Measurements from ENCODE around the gene SLC24A4. TPM values are rescaled to one million over a fixed set of nuclear protein-coding genes. Genes with fewer than 3 reads are reported as not detected.

Gene SLC24A4
- total and polyA plus RNA-seq, 12 donors: 0.08 to 0.74 (median 0.24) TPM

- 68 to 70% methylated on average over 9 of the region's 9 CpGs for WGBS, 2 donors
- Histone ChIP-seq H3K36me3 (no peaks in the 10 kb centered on the region), H3K4me3 (no peak overlapping the region), H3K9me3 (peaks cover 0 to 3% (median 0%) of the 10 kb centered on the region in 11 donors), H3K4me1 (peaks cover 0 to 18% (median 0%) of the 10 kb centered on the region in 9 donors), H3K27me3 (peaks cover 0 to 11% (median 4%) of the 10 kb centered on the region in 7 donors), H3K27ac (peak overlapping the region in 2 of 10 donors; percentile 16 to 79)
- TF ChIP-seq, protein P1, sequence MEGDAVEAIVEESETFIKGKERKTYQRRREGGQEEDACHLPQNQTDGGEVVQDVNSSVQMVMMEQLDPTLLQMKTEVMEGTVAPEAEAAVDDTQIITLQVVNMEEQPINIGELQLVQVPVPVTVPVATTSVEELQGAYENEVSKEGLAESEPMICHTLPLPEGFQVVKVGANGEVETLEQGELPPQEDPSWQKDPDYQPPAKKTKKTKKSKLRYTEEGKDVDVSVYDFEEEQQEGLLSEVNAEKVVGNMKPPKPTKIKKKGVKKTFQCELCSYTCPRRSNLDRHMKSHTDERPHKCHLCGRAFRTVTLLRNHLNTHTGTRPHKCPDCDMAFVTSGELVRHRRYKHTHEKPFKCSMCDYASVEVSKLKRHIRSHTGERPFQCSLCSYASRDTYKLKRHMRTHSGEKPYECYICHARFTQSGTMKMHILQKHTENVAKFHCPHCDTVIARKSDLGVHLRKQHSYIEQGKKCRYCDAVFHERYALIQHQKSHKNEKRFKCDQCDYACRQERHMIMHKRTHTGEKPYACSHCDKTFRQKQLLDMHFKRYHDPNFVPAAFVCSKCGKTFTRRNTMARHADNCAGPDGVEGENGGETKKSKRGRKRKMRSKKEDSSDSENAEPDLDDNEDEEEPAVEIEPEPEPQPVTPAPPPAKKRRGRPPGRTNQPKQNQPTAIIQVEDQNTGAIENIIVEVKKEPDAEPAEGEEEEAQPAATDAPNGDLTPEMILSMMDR (IDR thresholded peaks at IDR 0.05): no peak
- intact Hi-C loops (cut with DNase I): no loop called here
- DNase-seq (no peak), ATAC-seq (peak in 2 of 8 donors; percentile 21 to 39)
Observed at GRCh38 chr14:92386637-92387036, 63.7 kb downstream of the SLC24A4 start.

- intact Hi-C loops (cut with DNase I): no loop called here
- H3K27ac ChIP-seq: peak overlapping the region in 1 of 10 donors; percentile 52
- peaks cover 0 to 3% (median 0%) of the 10 kb centered on the region in 11 donors for H3K9me3 ChIP-seq
- peaks cover 0 to 11% (median 4%) of the 10 kb centered on the region in 7 donors for H3K27me3 ChIP-seq
- H3K4me3 ChIP-seq: no peak overlapping the region
- no peak for ATAC-seq
- peaks cover 0 to 18% (median 0%) of the 10 kb centered on the region in 9 donors for H3K4me1 ChIP-seq
- H3K36me3 ChIP-seq: no peaks in the 10 kb centered on the region
- no peak for DNase-seq
- WGBS, 2 donors: 96 to 100% methylated on average over 1 of the region's 1 CpG
- TF ChIP-seq, protein P1 (IDR thresholded peaks at IDR 0.05): no peak
Observed at GRCh38 chr14:92387578-92387977, 64.6 kb downstream of the SLC24A4 start.

- peaks cover 0 to 3% (median 0%) of the 10 kb centered on the region in 11 donors for H3K9me3 ChIP-seq
- H3K4me1 ChIP-seq: peaks cover 0 to 18% (median 0%) of the 10 kb centered on the region in 9 donors
- H3K27me3 ChIP-seq: peaks cover 0 to 5% (median 1%) of the 10 kb centered on the region in 7 donors
- TF ChIP-seq, protein P1 (IDR thresholded peaks at IDR 0.05): no peak
- WGBS, 2 donors: 56 to 60% methylated on average over 12 of the region's 12 CpGs
- H3K36me3 ChIP-seq: no peaks in the 10 kb centered on the region
- DNase-seq (no peak), ATAC-seq (no peak)
- intact Hi-C loops (cut with DNase I): no loop called here
- H3K27ac ChIP-seq: peak overlapping the region in 1 of 10 donors; percentile 40
- no peak overlapping the region for H3K4me3 ChIP-seq
Observed at GRCh38 chr14:92389598-92390158, 66.7 kb downstream of the SLC24A4 start.

DNA sequence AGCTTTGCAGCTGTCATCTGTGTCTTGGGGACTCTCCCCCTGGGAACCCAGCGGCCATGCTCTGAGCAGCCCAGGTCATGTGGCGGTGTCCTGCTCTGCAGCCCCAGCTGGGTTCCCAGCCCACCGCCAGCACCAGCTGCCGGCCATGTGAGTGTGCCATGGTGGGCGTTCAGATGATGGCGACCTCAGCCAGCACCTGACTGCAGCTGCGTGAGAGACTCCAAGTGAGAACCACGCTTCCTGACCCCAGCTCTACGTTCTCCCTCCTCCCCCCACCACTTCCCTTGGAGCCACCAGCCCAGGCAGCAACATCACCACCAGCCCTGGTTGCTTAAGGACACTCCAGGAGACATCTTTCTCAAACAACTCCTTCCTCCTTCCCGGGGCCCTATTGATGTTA, 68.8 kb downstream of the SLC24A4 start:
- Histone ChIP-seq H3K36me3 (no peaks in the 10 kb centered on the region), H3K27me3 (peaks cover 0 to 4% (median 0%) of the 10 kb centered on the region in 7 donors), H3K9me3 (peaks cover 0 to 3% (median 0%) of the 10 kb centered on the region in 11 donors), H3K4me3 (no peak overlapping the region), H3K27ac (peak overlapping the region in 1 of 10 donors; percentile 47), H3K4me1 (peaks cover 0 to 6% (median 0%) of the 10 kb centered on the region in 9 donors)
- TF ChIP-seq, protein P1 (IDR thresholded peaks at IDR 0.05): no peak
- 71 to 81% methylated on average over 10 of the region's 10 CpGs for WGBS, 2 donors
- intact Hi-C loops (cut with DNase I): no loop called here
- no peak for ATAC-seq
- no peak for DNase-seq

Measured in heart right ventricle (tissue), 16 donors.